ENCODE data around the gene ABCA9.

DNA sequence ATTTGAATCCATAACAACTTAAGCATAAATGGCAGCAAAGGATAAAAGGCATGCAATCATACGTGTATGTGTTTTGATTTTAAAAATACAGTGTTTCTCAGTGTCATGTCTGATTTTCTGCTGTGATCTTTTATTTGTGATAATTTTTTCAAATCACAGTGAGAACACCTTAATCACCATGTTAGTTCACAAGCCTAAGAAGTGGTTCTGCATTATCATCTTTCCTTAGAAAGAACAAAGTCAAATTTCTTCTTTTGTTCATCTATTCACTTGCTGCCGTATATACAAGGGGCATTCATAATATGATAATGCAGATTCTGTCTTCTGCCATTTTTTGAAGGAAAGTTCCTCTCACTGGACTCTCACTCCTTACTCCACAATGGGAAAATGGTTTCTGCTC lies 33.3 kb upstream of the ABCA9 start:
- no peak for TF ChIP-seq ZNF274 (IDR thresholded peaks at IDR 0.05; ENCODE audit: low read length)
- TF ChIP-seq ZNF274 (tag by site-specific recombination; IDR thresholded peaks at IDR 0.05; ENCODE audit: borderline replicate concordance) = no peak
- TF ChIP-seq SETDB1 (IDR thresholded peaks at IDR 0.05; ENCODE audit: insufficient read length, low read length) = no peak
- TF ChIP-seq ZBTB8A (tag by site-specific recombination; IDR thresholded peaks at IDR 0.05) = no peak
- TF ChIP-seq ZNF510 (tag by site-specific recombination; IDR thresholded peaks at IDR 0.05; ENCODE audit: insufficient replicate concordance) = no peak
- TF ChIP-seq, protein P1, sequence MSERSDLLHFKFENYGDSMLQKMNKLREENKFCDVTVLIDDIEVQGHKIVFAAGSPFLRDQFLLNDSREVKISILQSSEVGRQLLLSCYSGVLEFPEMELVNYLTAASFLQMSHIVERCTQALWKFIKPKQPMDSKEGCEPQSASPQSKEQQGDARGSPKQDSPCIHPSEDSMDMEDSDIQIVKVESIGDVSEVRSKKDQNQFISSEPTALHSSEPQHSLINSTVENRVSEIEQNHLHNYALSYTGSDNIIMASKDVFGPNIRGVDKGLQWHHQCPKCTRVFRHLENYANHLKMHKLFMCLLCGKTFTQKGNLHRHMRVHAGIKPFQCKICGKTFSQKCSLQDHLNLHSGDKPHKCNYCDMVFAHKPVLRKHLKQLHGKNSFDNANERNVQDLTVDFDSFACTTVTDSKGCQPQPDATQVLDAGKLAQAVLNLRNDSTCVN (tag by site-specific recombination; optimal IDR thresholded peaks at IDR 0.05) = no peak
- TF ChIP-seq, protein P2, sequence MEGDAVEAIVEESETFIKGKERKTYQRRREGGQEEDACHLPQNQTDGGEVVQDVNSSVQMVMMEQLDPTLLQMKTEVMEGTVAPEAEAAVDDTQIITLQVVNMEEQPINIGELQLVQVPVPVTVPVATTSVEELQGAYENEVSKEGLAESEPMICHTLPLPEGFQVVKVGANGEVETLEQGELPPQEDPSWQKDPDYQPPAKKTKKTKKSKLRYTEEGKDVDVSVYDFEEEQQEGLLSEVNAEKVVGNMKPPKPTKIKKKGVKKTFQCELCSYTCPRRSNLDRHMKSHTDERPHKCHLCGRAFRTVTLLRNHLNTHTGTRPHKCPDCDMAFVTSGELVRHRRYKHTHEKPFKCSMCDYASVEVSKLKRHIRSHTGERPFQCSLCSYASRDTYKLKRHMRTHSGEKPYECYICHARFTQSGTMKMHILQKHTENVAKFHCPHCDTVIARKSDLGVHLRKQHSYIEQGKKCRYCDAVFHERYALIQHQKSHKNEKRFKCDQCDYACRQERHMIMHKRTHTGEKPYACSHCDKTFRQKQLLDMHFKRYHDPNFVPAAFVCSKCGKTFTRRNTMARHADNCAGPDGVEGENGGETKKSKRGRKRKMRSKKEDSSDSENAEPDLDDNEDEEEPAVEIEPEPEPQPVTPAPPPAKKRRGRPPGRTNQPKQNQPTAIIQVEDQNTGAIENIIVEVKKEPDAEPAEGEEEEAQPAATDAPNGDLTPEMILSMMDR (tag by site-specific recombination; IDR thresholded peaks at IDR 0.05) = no peak
- TF ChIP-seq ZNF24 (tag by site-specific recombination; IDR thresholded peaks at IDR 0.05) = no peak
- TF ChIP-seq, protein P3, sequence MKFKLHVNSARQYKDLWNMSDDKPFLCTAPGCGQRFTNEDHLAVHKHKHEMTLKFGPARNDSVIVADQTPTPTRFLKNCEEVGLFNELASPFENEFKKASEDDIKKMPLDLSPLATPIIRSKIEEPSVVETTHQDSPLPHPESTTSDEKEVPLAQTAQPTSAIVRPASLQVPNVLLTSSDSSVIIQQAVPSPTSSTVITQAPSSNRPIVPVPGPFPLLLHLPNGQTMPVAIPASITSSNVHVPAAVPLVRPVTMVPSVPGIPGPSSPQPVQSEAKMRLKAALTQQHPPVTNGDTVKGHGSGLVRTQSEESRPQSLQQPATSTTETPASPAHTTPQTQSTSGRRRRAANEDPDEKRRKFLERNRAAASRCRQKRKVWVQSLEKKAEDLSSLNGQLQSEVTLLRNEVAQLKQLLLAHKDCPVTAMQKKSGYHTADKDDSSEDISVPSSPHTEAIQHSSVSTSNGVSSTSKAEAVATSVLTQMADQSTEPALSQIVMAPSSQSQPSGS (tag by site-specific recombination; IDR thresholded peaks at IDR 0.05; ENCODE audit: low read depth) = no peak
- no peak for TF ChIP-seq ZNF121 (tag by site-specific recombination; IDR thresholded peaks at IDR 0.05)
- no peak for TF ChIP-seq GLI4 (tag by site-specific recombination; IDR thresholded peaks at IDR 0.05)
- TF ChIP-seq, protein P4, sequence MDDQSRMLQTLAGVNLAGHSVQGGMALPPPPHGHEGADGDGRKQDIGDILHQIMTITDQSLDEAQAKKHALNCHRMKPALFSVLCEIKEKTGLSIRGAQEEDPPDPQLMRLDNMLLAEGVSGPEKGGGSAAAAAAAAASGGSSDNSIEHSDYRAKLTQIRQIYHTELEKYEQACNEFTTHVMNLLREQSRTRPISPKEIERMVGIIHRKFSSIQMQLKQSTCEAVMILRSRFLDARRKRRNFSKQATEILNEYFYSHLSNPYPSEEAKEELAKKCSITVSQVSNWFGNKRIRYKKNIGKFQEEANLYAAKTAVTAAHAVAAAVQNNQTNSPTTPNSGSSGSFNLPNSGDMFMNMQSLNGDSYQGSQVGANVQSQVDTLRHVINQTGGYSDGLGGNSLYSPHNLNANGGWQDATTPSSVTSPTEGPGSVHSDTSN (CRISPR knock-in tag; IDR thresholded peaks at IDR 0.05) = no peak
- no peak for TF ChIP-seq ZNF23 (tag by site-specific recombination; IDR thresholded peaks at IDR 0.05; ENCODE audit: borderline replicate concordance)
- TF ChIP-seq, protein P5, sequence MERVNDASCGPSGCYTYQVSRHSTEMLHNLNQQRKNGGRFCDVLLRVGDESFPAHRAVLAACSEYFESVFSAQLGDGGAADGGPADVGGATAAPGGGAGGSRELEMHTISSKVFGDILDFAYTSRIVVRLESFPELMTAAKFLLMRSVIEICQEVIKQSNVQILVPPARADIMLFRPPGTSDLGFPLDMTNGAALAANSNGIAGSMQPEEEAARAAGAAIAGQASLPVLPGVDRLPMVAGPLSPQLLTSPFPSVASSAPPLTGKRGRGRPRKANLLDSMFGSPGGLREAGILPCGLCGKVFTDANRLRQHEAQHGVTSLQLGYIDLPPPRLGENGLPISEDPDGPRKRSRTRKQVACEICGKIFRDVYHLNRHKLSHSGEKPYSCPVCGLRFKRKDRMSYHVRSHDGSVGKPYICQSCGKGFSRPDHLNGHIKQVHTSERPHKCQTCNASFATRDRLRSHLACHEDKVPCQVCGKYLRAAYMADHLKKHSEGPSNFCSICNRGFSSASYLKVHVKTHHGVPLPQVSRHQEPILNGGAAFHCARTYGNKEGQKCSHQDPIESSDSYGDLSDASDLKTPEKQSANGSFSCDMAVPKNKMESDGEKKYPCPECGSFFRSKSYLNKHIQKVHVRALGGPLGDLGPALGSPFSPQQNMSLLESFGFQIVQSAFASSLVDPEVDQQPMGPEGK (tag by site-specific recombination; IDR thresholded peaks at IDR 0.05) = no peak
- no peak for TF ChIP-seq ZNF660 (tag by site-specific recombination; IDR thresholded peaks at IDR 0.05)
